Fibroblast of skin of left biceps (primary cell): ENCODE data around the gene SYCP2.
A peak's percentile ranks its signal among the peaks of the same experiment; 100 is the strongest.

Source experiments
- DNase-seq, 2 experiments: peaks; one replicate each; pipeline ENCODE4 v3.0.0-alpha.2; 2013; ENCODE audit warnings: low read depth in 2 of 2

Gene SYCP2

DNA sequence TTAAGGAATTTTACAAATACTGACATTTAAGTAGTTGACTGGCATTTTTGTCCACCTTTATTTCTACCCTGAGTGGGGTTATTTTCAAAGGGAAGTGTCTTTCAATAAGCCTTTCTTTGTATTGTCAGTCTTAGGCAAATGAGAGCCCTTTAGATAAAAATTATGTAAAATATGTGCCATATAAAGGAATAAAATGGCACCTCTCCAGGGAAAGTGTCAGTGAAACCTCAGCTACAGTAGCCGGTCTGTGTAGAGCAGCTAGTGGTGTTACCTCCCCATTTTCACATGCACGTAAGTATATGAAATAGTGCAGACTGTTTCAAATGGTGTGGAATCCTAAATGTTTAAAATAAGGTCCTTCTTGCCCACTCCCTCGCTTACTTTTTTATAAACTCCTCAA is 11.7 kb upstream of the SYCP2 start:
- no peak for DNase-seq

DNA sequence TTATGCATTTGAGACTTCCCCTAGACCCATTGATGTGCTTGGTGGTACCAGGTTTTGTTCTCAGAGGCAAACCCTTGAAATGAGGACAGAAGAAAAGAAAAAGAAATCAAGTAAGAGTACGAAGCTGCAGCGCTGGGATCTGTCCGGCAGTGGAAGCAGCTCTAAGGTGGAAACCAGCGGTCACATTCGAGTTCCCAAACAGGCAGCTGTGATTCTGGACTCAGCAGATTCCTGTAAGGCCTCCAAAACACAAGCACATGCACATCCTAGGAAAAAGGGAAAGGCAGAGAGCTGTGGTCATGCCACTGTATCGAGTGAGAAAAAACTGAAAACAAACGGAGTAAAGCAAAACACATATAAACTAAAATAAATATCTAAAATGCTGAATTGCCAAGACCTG is 11.3 kb upstream of the SYCP2 start:
- no peak for DNase-seq

DNA sequence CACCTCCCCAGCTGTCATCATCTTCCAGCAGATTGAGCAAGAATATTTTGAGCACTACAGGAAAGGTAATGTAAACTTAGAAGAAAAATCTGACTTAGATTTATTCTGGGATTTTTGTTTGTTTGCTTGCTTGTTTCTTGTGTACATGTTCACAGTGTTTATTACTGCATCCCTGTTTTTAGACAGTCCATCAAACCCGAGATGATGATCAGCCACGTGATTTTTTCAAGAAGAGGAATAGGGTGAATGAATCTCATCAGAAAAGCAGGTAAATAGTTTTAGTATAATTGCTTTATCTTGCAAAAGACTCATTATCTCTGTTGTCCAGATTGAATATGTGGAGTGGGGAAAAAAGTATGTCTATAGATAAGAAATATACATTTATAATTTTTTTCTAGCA is 8.8 kb upstream of the SYCP2 start:
- DNase-seq, result no peak

DNA sequence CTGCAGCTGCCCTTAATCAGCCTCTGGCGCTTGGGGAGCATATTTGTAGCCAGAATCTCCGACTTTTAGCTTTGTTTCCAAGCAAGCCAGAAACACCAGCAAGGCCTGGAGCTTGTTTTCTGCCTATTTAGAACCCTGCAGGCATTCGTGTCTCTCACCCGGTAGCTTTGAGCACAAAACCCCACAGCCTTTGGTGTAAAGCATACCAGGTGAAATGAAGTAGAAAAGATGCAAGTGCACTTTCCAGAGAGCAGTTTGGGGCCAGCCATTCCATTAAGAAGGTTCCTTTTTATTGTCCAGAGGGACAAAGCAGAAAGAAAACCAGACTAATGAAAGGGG is 7.5 kb upstream of the SYCP2 start:
- no peak for DNase-seq

DNA sequence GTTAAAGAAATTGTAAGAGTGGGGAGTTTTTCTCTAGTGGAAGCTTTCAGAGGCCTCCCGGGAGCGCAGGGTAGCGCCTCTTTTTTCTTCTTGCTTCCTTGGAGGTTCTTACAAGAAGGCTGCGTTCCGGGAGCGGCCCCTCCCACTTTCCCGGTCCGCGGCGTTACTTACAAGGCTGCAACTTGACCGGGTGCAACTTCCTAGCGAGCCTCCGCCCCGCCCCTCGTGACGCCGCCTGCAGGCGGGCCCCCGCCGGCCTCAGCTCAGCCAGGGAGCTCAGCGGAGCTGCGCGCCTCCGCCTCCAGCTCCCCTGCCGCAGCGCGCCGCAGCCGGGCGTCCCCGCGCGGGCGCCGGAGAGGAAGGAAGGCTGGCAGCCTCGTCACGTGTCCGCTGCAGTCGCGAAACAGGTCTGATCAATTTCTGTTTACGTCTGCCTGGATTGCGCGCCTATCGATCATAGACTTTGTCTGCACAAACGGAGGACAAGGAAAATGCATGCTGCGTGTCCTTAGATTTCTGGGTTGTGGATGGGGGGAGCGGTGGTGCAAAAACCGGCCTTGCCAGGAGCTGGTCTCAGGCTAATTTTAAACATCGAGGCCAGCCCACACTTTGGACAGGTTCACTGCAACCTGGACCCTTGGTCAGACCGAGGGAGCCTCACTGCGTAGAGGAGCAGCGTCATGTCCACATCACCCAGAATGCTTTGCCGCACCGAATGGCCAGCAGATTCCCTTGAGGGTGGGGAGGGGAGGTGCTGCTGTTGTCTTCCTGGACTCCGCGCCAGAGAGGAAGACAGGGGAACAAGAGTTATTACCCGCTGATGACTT is 6.9 kb upstream of the SYCP2 start, which contains the start of the genes FAM217B and PPP1R3D:
Gene FAM217B, plus strand, starts transcription at position 261 of the 827 bp plus-strand sequence. CDS start 3,555 bp downstream, outside the sequence.
Gene PPP1R3D, minus strand, starts transcription at position 177 of the 827 bp plus-strand sequence. CDS start 374 bp downstream, outside the sequence.
- DNase-seq, result peak; percentile 88 to 89

DNA sequence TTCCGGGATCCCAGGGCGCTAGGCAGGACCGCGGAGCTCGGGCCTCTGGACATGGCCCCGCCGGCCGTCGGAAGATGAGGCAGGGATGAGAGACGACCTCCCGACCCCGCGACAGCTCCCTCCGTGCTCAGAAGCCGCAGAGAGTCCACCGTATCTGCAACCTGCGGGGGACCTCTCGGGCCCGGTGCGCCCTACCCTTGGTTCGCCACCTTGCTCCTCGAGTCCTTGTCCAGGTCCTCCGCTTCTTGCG is 6.4 kb upstream of the SYCP2 start:
- no peak for DNase-seq

DNA sequence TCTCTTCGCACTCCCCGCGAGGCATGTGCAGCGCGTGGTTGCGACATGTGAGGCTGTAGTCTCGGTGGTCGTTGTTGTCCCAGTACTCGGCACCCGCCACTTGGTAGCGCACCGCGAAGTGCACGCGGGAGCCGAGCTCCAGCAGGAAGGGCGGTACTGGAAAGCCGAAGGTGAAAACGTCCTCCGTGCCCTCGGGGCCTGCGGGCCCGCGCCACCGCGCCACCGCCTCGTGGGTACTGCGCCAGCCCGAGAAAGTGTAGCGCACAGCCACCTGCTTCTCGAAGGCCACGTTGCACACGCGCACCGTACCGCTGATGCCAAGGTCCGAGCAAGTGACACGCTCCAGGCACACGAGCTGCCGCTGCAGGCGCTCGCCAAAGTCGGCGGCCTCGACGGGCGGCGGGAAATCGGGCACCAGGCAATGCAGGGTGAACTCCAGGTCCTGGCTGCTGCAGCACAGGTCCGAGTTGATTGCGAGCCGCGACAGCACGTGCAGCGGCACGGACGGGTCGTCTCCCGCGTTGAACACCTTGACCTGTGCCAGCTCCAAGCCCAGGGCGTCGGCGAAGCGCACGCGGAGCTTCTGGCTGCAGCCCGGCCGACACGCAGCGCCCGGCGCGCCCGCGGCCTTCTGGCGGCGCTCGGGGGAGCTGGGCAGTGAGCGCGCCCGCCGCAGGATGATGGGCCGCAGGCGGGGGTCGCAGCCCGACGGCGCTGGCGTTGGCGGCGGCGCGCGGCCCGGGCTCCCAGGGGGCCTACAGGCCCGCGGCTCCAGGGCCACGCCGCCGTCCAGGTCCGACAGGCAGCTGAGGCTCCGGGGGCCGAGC is 5.8 kb upstream of the SYCP2 start:
- no peak for DNase-seq

DNA sequence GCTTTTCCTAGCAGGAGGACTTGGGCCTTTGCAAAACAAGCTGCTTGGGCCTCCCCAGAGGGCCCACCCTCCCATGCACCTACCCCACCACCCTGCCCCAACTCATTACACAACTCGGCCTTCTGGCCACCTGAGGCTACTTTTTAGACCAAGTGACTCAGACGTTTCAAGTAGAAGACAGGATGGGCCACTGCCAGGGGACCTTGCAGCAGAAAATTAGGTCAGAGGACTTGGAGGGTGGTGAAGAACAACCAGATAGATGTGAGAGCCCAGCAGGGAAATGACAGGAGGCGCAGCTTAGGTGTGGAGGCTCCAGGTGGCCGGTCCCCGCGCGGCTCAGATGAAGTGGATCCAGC is 5.2 kb upstream of the SYCP2 start:
- no peak for DNase-seq

DNA sequence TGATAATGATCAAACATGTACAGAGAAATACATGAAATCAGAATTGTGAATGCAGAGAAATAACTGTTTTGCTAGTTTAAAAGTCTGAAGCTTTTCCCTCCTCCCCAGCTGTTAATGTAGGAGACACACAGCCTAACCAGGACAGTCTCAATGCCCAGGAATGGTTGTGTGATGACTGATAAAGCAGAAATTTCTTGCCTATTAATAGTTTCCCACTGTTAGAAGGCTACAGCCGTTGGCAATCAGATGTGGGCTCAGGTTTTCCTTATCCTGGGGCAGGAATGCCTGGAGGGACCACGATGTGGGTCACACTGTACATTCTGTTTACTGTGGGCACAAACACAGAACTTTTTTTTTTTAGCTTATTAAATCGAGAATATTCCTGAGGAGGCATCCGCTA is 4.8 kb upstream of the SYCP2 start:
- DNase-seq, result no peak

DNA sequence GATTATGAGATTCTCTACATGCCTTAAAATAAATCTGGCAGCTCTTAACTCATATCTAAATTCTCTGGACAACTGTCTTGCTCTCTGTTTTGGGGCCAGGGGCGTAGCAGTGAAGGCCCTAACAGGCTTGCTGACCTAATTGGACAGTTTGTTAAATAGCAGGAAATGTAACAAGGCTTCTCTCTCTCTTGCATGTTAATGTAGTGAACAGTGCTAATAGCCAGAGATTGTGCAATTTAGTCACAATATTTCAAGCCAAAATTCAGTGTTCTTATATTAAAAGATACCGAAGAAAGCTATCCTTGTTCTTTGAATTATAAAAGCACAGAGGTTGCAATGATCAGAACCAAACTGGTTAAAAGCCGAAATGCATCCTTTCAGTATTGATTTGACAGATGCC is 3.7 kb upstream of the SYCP2 start:
- no peak for DNase-seq

DNA sequence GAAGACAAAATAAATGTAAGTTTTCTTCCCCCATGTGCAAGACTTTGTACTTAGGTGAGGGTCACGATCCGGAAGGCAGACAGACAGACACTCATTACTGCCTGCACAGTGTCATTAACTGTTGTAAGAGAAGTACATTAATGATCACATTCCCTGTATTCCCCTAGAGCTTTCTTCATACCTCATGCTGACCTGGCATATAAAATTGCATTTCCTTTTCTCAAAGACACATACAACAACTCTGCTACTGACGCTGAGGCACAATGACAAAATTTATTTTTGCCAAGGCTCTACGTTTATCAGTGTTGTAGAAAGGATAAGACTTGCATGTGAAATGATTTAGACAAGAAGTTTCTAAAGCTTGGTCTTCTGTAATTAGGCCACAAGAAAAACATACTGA is 3.0 kb upstream of the SYCP2 start:
- DNase-seq, result no peak

DNA sequence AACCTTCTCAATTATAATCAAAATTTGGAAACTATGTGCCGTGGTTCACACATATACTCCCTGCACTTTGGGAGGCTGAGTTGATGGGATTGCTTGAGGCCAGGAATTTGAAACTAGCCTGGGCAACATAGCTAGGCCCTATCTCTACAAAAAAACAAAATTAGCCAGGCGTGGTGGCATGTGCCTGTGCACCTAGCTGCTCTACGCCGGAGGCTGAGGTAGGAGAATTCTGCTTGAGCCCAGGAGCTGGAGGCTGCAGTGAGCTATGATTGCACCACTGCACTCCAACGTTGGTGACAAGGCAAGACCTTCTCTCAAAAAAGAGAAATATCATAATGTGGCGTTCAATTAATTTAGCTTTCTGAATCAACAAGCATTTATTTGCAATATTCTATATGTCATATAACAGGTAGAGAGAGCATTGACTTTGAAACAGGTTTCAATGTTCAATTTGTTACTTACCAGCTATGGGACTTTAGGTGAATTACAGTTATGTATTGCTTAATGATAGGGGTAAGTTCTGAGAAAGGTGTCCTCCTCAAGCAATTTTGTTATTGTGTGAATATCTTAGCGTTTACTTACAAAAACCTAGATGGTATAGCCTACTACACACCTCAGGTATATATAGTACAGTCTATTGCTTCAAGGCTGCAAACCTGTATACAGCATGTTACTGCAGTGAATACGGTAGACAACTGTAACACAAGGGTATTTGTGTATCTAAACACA is 2.2 kb upstream of the SYCP2 start:
- DNase-seq, result no peak

DNA sequence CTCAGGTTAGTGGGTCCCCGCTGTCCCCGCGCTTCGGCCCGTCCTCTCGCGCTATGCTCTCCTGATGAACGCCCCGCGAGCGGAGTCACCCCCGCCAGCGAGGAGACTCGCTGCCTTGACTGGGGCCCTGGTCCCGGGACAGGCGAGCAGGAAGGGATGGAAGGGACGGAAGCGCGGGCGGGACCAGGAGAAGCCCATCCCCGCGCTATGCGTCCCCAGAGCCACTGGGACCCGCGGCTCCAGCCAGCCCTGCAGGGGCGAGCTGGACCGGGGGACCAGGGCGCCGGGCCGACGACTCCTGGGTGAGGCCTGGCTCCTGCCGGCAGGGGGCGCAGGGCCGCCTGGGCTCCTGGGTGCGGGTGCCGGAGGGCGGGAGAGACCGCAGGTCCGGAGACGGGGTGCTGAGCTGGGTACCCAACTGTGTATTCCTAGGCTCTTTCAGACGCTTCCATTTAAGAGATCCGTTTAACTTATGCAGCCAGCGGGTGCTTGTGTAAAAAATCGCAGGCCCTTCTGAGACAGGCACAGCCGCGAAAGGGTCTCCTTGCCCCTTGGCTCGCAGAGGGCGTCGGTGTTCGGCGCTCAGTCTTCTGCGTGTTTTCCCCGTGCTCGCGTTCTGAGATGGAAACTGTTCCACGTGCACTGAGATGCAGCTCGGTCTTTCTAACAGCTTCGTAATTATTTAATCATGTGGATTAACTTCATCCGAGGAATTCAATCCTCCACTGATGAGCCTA is 580 bp upstream of the SYCP2 start:
- peak in 1 of 2 experiments; percentile 27 for DNase-seq

DNA sequence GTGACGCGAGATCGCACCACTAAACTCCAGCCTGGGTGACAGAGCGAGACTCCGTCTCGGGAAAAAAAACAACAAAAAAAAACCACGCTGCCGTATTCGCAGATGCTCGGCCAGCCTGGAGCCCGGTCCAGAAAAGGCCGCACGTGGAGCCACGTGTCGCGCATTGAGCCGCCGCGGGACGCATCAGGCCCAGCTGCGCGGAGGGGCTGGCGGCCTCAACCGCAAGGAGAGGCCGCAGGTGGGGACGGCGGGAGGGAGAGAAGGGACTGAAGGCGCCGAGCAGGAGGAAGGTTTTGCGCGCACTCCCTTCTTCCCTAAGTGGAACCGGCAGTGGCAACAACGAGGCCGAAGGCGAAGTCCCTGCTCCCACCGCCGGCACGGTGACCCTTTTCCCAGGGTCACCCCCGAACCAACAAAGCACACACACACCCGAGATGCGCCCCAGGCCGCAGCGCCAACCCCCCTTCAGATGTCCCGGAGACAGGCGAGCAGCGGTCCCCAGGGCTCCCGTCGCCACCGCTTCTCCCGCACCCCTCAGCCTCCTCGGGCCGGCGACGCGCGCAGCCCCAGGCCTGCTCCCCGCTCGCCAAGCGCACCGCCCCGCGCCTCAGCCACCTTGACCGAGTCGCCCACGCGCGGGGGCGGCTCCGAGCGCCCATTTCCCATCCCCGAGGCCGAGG is 681 bp downstream of the SYCP2 start:
- no peak for DNase-seq

DNA sequence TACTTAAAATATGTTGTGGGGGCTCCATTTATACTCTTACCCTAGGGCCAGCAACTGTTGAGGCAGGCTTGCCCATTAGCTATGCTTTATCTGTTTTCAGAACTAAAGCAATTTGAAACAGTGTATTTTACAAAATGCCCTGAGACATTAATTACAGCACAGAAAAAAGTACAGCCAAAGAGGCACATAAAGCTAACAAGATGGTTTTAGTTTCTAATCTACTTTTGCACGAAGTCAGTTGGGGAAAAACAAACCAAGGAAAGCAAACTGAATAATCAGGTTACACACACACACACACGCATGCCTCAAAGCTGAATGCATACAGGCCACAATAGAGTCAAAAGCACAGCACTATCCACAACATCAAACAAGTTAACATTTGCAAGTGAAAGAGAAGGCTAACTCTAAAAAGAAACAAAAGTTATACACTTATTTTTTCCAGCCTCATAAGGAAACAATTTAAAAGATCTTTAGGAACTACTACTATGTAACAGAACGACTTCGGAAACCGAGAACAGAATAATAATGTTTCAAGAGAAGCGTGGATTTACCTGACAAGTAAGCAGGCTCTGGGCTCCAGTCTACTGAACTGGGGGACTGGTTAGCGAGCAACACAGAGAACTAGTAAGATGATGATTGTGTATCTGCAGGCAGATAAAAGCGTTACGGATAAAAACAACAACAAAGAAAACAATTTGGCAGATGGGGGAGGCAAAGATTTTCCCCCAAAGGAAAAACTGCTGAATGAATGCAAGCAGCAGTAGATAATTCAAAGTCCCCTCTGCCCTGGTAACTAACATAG is 1.7 kb downstream of the SYCP2 start:
- DNase-seq, result no peak

DNA sequence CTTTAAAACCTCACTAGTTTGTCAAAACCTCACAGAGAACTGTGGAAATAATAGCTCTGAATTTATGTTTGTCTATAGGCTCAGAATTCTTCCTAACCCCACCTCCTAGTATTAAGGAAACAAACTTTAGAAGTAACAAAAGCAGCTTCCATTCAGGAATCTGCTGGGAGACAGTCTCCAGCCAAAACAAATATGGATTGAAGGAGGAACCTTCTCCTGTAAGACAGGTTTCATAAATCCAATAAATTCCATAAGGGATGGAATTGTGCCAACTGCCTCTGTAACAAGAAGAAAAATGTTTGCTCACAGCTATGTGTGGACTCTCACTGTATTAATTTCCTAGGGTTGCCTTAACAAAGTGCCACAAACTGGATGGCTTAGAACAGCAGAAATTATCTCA is 7.5 kb downstream of the SYCP2 start:
- DNase-seq, result no peak

DNA sequence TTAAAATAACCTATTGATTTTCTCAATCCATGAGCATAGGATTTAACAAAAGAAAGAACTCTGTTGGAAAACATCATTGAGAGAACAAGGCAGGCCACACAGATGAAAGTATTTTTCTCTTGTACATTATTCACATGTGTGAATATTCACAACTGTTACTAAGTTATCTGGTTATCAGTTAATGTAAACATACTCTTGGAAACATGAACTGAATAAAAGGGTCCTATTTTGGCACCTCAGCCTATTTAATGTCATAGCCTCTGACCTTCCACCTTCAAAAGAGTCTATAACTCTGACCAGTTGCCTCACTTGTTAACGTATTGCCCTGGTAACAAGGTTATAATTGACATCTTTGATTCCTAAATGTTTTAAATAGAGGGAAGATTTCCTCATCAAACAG is 8.1 kb downstream of the SYCP2 start:
- DNase-seq, result no peak

DNA sequence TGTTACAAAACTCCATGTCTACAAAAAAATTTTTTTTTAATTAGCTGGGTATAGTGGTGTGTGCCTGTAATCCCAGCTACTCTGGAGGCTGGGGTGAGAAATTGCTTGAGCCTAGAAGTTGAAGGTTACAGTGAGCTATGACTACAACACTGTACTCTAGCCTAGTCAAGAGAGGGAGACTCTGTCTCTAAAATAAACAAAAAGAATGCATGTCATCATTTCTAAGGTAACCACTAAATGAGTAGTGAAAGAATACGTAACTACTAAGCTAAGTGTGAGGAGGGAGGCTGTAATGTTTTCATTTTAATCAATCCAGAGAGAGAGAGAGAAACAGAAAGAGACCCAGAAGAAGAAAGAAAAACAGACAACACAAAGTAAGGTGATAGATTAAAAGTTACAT is 9.9 kb downstream of the SYCP2 start:
- no peak for DNase-seq

DNA sequence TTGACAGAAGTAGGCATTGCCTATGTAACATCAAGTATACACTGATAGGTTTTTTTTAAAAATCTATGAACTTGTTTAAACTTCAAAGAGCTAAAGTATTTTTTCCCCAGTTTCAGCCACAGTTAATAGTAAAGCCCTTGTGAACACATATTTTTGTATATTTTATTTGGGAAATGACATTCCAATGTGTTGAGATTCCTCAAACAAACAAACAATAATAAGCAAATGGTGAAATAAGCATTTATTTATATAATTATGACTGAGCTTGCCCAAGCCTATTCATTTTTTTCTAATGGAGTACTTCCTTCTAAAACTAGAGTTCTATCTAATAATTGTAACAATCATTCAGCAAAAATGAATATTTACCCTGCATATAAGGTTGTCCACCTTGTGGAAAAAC is 12.5 kb downstream of the SYCP2 start:
- no peak for DNase-seq

DNA sequence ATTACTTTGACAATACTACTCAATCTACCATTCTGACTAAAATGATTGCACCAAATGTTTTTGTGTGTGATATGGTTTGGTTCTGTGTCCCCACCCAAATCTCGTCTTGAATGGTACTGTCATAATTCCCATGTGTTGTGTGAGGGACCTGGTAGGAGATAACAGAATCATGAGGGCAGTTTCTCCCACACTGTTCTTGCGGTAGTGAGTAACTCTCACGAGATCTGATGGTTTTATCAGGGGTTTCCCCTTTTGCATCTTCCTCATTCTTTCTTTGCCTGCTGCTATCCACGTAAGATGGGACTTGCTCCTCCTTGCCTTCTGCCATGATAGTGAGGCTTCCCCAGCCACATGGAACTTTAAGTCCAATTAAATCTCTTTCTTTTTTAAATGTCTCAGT is 20.8 kb downstream of the SYCP2 start:
- DNase-seq, result no peak

DNA sequence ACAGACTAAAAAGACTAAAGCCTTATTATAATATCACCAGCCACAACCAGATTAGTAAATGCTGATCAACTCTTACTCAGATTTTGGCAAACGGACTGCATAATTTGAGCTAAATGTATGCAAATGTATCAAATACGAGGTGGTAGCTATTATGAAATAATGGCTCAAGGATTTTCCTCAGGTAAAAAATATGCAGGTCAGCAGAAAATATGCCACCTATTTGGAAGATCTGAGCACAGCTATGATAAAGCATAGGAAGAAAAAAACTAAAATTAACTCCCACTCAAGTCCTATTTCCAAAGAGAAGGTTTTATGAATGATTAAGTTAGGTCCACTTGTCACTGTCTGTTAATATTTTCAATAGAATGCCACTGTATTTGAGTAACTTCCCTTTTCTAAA is 22.4 kb downstream of the SYCP2 start:
- DNase-seq, result no peak
